HG02763 (cell line): ENCODE measurements around the gene GPR31.

ENCODE experiments used
- ATAC-seq: cut with Tn5 transposase; IDR thresholded peaks from one replicate; pipeline ENCODE4 v1.9.1; 2021; ENCODE audit warnings: mild to moderate bottlenecking, moderate library complexity; ENCODE audit not compliant: unreplicated experiment

GPR31 gene

GRCh38 chr6:167120583-167120903 is 37.2 kb downstream of the GPR31 start:
- ATAC-seq: no peak

GRCh38 chr6:167119670-167120582 is 37.9 kb downstream of the GPR31 start:
- ATAC-seq: no peak

GRCh38 chr6:167118839-167119238 is 38.9 kb downstream of the GPR31 start:
- ATAC-seq: no peak

GRCh38 chr6:167118006-167118405 is 39.8 kb downstream of the GPR31 start:
- ATAC-seq: no peak

GRCh38 chr6:167116838-167117228 is 40.9 kb downstream of the GPR31 start:
- no peak for ATAC-seq

- no peak for ATAC-seq
Observed at GRCh38 chr6:167116109-167116837, 41.5 kb downstream of the GPR31 start.

- no peak for ATAC-seq
Observed at GRCh38 chr6:167115054-167115453, 42.7 kb downstream of the GPR31 start.

- peak; percentile 77 for ATAC-seq
Observed at GRCh38 chr6:167113935-167114910, 43.6 kb downstream of the GPR31 start.

GRCh38 chr6:167113047-167113754 is 44.6 kb downstream of the GPR31 start:
- ATAC-seq: peak; percentile 49

- ATAC-seq: no peak
Observed at GRCh38 chr6:167112421-167112820, 45.4 kb downstream of the GPR31 start.

- ATAC-seq: no peak
Observed at GRCh38 chr6:167111597-167111996, 46.2 kb downstream of the GPR31 start.

GRCh38 chr6:167109651-167110050 is 48.1 kb downstream of the GPR31 start:
- no peak for ATAC-seq

- ATAC-seq: no peak
Observed at GRCh38 chr6:167108278-167108677, 49.5 kb downstream of the GPR31 start.

GRCh38 chr6:167107787-167108186 is 50.0 kb downstream of the GPR31 start:
- no peak for ATAC-seq

- no peak for ATAC-seq
Observed at GRCh38 chr6:167106406-167106805, 51.4 kb downstream of the GPR31 start.
